ENCODE data around the gene PLXDC2.

Gene PLXDC2

GRCh38 chr10:19857876-19858275 lies 41.6 kb downstream of the PLXDC2 start:
- no peak for DNase-seq (ENCODE audit: low spot score)

GRCh38 chr10:19860107-19860506 lies 43.9 kb downstream of the PLXDC2 start:
- DNase-seq (ENCODE audit: low spot score): no peak

DNA sequence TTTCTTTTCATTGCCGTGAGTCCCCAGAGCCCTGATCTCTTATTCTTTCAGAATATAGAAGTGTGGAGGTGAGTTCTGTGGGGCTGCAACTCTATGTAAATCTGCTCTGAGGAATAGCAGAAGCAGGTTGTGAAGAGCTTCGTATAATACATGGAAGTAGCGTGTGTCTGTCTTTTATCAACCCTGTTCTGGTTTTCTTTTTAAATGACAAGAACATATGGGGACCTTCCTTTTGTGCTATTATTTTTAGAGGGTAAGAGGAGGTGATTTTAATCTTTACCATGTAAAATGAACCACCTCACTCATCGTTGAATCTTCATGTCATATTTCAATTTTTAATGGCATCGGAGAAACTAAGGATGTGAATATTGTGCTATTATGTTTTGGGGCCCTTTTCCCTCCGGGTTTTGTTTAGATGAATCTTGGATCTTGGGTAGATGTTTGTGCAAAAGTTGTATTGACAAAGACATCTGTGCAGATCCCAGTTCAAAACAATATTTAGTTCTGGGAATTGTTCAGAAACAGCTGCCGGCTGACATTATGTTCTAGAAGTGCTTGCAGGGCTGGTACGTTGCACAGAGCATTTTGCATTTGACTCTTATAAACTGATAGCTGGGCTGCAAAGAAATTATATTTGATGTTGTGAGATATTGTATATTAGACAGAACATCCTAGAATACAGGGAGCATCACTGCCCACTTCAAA lies 46.7 kb downstream of the PLXDC2 start:
- DNase-seq (ENCODE audit: low spot score): no peak

- DNase-seq (ENCODE audit: low spot score): no peak
Measured at GRCh38 chr10:19865676-19866075, 49.4 kb downstream of the PLXDC2 start.

- no peak for DNase-seq (ENCODE audit: low spot score)
Measured at GRCh38 chr10:19869370-19869769, 53.1 kb downstream of the PLXDC2 start.

- no peak for DNase-seq (ENCODE audit: low spot score)
Measured at GRCh38 chr10:19872504-19873271, 56.5 kb downstream of the PLXDC2 start.

DNA sequence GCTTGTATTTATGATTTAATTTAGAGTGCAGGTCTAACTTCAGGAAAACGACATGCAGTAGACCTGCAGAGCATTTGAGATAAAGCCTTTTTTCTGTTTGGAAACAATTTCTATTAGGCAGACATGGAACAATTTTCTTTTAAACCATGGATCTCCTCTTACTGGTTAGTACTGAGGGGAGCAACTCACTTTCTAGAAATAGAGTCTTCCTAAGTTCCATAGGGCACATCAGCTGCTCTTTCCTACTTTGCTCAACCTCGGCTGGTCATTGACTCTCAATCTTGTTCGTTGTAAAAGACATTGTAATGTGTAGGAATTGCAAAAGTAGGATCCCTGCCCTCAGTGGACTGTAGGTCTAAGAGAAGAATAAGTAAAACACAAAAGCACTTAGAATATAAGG lies 58.0 kb downstream of the PLXDC2 start:
- DNase-seq (ENCODE audit: low spot score): no peak

DNA sequence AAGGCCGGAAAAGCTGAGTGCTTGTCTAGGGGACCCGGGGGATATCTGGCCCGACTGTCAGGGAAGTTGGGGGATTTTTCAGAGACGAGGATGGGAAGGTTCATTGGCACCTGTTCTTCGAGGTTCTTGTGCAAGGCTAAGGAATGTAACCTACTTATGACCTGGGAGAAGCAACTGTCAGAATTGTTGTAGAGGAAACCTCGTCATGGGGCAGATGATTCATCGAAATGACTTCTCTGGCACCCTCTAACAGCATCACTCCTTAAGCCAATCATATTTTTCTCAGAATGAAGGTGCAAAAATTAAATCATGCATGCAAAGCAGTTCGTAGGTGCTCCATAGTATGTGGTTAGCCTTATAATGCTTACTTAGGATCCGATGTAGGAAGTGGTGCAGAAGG lies 58.6 kb downstream of the PLXDC2 start:
- no peak for DNase-seq (ENCODE audit: low spot score)

- DNase-seq (ENCODE audit: low spot score): no peak
Measured at GRCh38 chr10:19876570-19876969, 60.3 kb downstream of the PLXDC2 start.

GRCh38 chr10:19877466-19878255 lies 61.4 kb downstream of the PLXDC2 start:
- DNase-seq (ENCODE audit: low spot score): no peak

GRCh38 chr10:19882621-19883020 lies 66.4 kb downstream of the PLXDC2 start:
- DNase-seq (ENCODE audit: low spot score): no peak

- DNase-seq (ENCODE audit: low spot score): no peak
Measured at GRCh38 chr10:19888061-19888660, 71.9 kb downstream of the PLXDC2 start.

DNA sequence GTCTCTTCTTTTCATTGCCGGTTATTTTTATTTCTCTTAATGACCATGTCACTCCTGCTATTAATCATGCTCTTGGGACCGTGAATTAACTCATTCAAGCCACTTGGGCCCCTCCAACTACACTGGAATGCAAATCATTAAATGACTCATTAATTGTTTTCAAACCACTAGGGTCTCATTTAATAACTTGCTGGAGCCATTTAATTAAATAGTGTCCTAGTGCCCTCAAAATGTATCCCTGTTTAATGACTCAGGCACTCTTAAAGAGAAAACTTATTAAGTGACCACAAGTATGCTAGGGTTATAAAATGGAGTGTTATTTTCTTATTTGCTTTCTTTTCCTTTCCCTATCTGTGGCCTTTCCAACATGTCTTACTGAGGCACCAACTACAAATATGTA lies 73.0 kb downstream of the PLXDC2 start:
- no peak for DNase-seq (ENCODE audit: low spot score)

DNA sequence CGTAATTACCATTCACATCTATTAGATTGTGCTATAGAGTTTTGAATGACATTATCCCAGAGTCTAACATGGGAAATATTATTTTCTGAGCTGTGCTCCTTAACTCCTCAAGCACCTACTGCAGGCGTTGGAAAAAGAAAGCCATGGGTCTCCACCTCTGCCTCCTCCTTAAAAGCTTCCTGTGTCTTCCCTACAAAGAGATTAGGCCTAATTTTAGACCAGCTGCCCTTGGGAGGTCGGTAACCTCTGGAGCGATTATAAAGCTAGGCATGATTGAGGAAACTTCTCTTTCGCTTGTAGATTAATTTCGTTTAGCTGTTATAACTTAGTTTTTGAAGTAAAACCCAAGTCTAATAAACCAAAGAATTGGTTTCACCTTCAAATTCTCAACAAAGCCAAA lies 75.2 kb downstream of the PLXDC2 start:
- DNase-seq (ENCODE audit: low spot score): no peak

DNA sequence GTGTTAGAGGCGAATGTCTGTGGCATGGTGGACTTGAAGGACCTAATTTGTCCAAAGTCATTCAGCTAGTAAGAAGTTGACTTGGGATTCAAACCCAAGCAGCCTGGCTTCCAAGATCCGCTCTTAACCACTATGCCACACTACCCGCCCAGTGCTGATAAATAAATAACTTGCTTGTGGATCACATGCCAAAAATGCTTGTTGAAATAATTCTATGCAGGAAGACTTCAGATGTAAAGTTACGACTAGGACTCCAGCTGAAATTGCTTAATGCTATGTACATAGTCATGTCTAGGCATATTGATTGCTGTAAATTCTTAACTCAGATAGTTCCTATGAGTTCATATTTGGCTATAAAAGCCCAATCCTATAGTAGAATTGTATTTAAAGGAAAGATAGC lies 76.0 kb downstream of the PLXDC2 start:
- no peak for DNase-seq (ENCODE audit: low spot score)

DNA sequence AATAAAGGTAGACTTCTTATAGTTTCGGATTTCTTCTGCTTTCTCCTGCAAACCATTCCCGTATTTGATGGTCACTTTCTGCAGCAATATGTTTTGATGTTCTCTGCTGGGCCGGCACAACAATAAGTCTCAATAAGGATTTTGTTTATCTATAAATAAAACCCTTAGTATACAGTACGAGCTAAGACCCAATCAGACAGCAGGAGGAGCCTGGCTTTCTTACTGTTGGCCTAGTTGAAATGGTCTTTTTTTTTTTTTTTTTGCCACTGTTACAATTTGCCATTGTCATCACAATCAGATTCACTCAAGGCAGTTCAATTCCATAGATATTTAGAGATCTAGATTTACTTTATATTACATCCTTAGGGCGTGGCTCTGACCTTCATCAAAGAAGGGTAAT lies 76.4 kb downstream of the PLXDC2 start:
- no peak for DNase-seq (ENCODE audit: low spot score)

DNA sequence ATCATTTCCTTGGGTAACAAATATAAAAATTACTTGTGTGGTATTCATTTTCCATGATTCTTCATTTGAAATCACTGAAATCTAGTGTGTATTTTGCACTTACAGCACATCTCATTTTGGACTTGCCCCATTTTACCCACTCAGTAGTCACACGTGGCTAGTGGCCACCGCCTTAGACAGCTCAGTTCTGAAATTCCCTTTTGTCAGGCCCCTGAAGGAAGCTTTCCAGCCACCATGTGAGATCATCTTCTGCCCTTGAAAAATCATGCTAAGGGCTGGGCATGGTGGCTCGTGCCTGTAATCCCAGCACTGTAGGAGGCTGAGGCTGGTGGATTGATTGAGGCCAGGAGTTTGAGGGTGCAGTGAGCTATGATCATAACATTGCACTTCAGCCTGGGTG lies 79.3 kb downstream of the PLXDC2 start:
- no peak for DNase-seq (ENCODE audit: low spot score)

GRCh38 chr10:19902456-19902855 lies 86.2 kb downstream of the PLXDC2 start:
- DNase-seq (ENCODE audit: low spot score): no peak

- DNase-seq (ENCODE audit: low spot score): no peak
Measured at GRCh38 chr10:19904202-19904661, 88.0 kb downstream of the PLXDC2 start.

GRCh38 chr10:19906108-19906791 lies 90.0 kb downstream of the PLXDC2 start:
- no peak for DNase-seq (ENCODE audit: low spot score)

DNA sequence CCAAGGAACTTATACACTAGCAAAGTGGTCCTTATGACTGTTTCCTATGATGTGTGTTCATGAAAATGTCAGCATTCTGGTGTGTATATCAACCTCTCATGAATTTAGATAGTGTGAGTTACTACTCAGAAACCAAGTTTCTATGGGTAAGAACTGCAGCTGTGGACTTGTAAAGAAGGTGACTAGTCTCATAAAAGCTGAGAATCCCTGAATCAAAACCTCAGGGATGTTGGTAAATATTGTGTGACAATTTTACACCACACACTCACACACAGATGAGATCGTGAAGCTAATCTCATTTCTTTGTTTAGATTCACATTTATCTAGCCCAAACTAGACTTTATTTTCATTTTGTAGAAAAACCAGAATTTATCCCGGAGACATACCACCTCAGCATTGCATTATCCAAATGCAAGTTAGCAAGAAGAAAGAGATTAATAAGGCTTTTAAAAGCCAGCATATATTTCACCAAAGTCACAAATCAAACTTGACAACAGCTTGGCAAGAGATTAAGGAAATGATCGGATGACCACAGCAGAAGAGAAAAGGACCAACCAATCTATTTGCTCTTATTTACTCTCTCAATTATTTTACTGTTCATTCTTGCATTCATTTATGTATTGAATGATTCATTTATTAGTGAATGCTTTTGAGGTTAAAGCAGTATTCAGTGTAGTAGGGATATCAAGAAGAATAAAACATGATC lies 92.9 kb downstream of the PLXDC2 start:
- no peak for DNase-seq (ENCODE audit: low spot score)

All from CD4-positive, alpha-beta T cell treated with Interleukin-6 at 100 ng/mL for 8 hours (primary cell).